Panc1 (cell line): ENCODE measurements around the gene TGFB2. TPM values are rescaled to one million over a fixed set of nuclear protein-coding genes. Genes with fewer than 3 reads are reported as not detected.

Experiments used
- ATAC-seq: fragments of 200-7000 bp; cut with Tn5 transposase; 2 replicates; pipeline ENCODE4 v1.9.1; 2020; ENCODE audit warnings: mild to moderate bottlenecking, moderate library complexity
- BruUV-seq: library from RNA; stranded (reverse); fragments of 400-500 nt; replicated peaks from 2 replicates; lab custom pipeline; 2021; lab: Mats Ljungman, UMichigan
- CTCF ChIA-PET: fragments of 300-600 bp; sonication (Branson Sonifier 250); formaldehyde crosslinking; loops from one replicate; lab custom pipeline; 2022; ENCODE audit warnings: antibody characterized with exemption; lab: Charles Lee
- POLR2A ChIA-PET: fragments of 300-600 bp; sonication (Branson Sonifier 250); formaldehyde crosslinking; loops from one replicate; lab custom pipeline; 2022; ENCODE audit warnings: antibody characterized with exemption; lab: Charles Lee
- DNase-seq: peaks from one replicate; pipeline ENCODE4 v3.0.0-alpha.2; 2010; ENCODE audit warnings: low read depth, low spot score
- H3K27ac ChIP-seq: 2 replicates; pipeline ENCODE4 v1.5.1; 2011; ENCODE audit warnings: mild to moderate bottlenecking, low read length, inconsistent platforms
- H3K27me3 ChIP-seq: fragments of 200-500 bp; sonication (Bioruptor generic); 2 replicates; pipeline ENCODE4 v1.6.0; 2014; ENCODE audit warnings: low read length, inconsistent platforms; ENCODE audit not compliant: control insufficient read depth, insufficient read depth
- H3K36me3 ChIP-seq: fragments of 200-500 bp; sonication (Bioruptor generic); 2 replicates; pipeline ENCODE4 v1.5.1; 2014; ENCODE audit warnings: inconsistent platforms, mild to moderate bottlenecking, low read length, moderate library complexity; ENCODE audit not compliant: control insufficient read depth, insufficient read depth
- H3K4me1 ChIP-seq: 2 replicates; pipeline ENCODE4 v1.5.1; 2011; ENCODE audit warnings: inconsistent platforms, mild to moderate bottlenecking, low read length, moderate library complexity; ENCODE audit not compliant: control insufficient read depth, insufficient read depth
- H3K4me3 ChIP-seq, 2 experiments: 2 replicates each; pipeline ENCODE4 v1.5.1; 2011 to 2012; ENCODE audit warnings: low read depth in 2 of 2, low read length in 2 of 2, mild to moderate bottlenecking in 2 of 2, inconsistent platforms in 1 of 2, moderate library complexity in 1 of 2
- H3K9me3 ChIP-seq: fragments of 200-500 bp; sonication (Bioruptor generic); 2 replicates; pipeline ENCODE4 v1.5.1; 2014; ENCODE audit warnings: low read depth, mild to moderate bottlenecking, inconsistent platforms, low read length, moderate library complexity; ENCODE audit not compliant: control insufficient read depth, insufficient read depth
- POLR2AphosphoS5 ChIP-seq: IDR thresholded peaks from 2 replicates; pipeline ENCODE4 v1.6.1; 2012; ENCODE audit warnings: mild to moderate bottlenecking, low read depth, low read length, moderate library complexity
- SIN3A ChIP-seq: IDR thresholded peaks from 2 replicates; pipeline ENCODE4 v1.6.1; 2012; ENCODE audit warnings: low read depth, mild to moderate bottlenecking, low read length, moderate library complexity, borderline replicate concordance; ENCODE audit not compliant: insufficient read depth
- TCF7L2 ChIP-seq: IDR thresholded peaks from 2 replicates; pipeline ENCODE4 v1.6.1; 2011; ENCODE audit warnings: mild to moderate bottlenecking, low read depth, low read length, inconsistent platforms
- in situ Hi-C: cut with HindIII; loops from 2 replicates; pipeline ENCODE4 v1.10.0; 2016; ENCODE audit warnings: low sequenced_read_pairs, low pct_unique_long_range_greater_than_20kb
- intact Hi-C: fragments of 100-400 bp; cut with micrococcal nuclease; formaldehyde crosslinking; loops from one replicate; pipeline ENCODE4 v1.10.0; 2022; ENCODE audit not compliant: unreplicated experiment
- total RNA-seq: library from RNA; stranded (reverse); gene quantifications from one replicate; pipeline ENCODE4 v1.2.1, GENCODE V29; 2021; ENCODE audit not compliant: unreplicated experiment
- TF ChIP-seq, protein P1 (sequence below): fragments of 450-650 bp; IDR thresholded peaks from 2 replicates; pipeline ENCODE4 v1.5.1; 2017; ENCODE audit warnings: mild to moderate bottlenecking
- TF ChIP-seq, protein P2 (sequence below), 2 experiments: IDR thresholded peaks; 2 replicates each; pipeline ENCODE4 v1.6.1; 2011 to 2012; ENCODE audit warnings: low read depth in 2 of 2, control low read depth in 1 of 2, low read length in 1 of 2, mild to moderate bottlenecking in 1 of 2, moderate library complexity in 1 of 2; ENCODE audit not compliant: insufficient read depth in 1 of 2

TGFB2 gene
- total RNA-seq, 1 experiment from 2014 or later, result 58.9 TPM

DNA sequence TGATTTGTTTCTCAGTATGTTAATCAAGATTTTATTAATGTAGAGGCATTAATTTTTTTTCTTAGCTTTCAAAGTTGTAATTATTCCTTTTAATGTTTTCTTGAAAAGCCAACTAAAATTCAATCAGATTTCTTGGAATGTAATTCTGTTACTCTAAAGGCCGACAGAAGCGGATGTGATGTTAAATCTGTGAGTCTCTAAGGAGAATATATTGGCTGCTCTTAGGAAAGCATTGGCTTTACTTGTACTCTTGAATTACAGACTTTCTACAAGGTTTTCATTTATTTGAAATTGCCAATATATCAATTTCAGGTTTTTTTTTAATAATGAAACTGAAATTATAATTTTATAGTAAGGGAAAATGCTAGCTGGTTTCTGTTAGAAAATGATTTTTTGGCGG is 30.8 kb upstream of the TGFB2 start:
- Histone ChIP-seq H3K4me1 (0 out of 2 replicates have a peak, but pooled peaks cover 2% of the 10 kb centered on the region), H3K9me3 (no peaks in the 10 kb centered on the region), H3K36me3 (no peaks in the 10 kb centered on the region; the same call in 1 of the 2 replicates), H3K27ac (no peak overlapping the region), H3K27me3 (no peaks in the 10 kb centered on the region), H3K4me3 (no peak overlapping the region)
- intact Hi-C loops, result no loop called here
- TF ChIP-seq, protein P1, sequence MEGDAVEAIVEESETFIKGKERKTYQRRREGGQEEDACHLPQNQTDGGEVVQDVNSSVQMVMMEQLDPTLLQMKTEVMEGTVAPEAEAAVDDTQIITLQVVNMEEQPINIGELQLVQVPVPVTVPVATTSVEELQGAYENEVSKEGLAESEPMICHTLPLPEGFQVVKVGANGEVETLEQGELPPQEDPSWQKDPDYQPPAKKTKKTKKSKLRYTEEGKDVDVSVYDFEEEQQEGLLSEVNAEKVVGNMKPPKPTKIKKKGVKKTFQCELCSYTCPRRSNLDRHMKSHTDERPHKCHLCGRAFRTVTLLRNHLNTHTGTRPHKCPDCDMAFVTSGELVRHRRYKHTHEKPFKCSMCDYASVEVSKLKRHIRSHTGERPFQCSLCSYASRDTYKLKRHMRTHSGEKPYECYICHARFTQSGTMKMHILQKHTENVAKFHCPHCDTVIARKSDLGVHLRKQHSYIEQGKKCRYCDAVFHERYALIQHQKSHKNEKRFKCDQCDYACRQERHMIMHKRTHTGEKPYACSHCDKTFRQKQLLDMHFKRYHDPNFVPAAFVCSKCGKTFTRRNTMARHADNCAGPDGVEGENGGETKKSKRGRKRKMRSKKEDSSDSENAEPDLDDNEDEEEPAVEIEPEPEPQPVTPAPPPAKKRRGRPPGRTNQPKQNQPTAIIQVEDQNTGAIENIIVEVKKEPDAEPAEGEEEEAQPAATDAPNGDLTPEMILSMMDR, result no peak
- TF ChIP-seq TCF7L2, result no peak
- no peak for TF ChIP-seq SIN3A
- TF ChIP-seq POLR2AphosphoS5, result no peak
- TF ChIP-seq, protein P2, sequence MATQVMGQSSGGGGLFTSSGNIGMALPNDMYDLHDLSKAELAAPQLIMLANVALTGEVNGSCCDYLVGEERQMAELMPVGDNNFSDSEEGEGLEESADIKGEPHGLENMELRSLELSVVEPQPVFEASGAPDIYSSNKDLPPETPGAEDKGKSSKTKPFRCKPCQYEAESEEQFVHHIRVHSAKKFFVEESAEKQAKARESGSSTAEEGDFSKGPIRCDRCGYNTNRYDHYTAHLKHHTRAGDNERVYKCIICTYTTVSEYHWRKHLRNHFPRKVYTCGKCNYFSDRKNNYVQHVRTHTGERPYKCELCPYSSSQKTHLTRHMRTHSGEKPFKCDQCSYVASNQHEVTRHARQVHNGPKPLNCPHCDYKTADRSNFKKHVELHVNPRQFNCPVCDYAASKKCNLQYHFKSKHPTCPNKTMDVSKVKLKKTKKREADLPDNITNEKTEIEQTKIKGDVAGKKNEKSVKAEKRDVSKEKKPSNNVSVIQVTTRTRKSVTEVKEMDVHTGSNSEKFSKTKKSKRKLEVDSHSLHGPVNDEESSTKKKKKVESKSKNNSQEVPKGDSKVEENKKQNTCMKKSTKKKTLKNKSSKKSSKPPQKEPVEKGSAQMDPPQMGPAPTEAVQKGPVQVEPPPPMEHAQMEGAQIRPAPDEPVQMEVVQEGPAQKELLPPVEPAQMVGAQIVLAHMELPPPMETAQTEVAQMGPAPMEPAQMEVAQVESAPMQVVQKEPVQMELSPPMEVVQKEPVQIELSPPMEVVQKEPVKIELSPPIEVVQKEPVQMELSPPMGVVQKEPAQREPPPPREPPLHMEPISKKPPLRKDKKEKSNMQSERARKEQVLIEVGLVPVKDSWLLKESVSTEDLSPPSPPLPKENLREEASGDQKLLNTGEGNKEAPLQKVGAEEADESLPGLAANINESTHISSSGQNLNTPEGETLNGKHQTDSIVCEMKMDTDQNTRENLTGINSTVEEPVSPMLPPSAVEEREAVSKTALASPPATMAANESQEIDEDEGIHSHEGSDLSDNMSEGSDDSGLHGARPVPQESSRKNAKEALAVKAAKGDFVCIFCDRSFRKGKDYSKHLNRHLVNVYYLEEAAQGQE (IDR thresholded peaks at IDR 0.05; ENCODE audit: insufficient read depth in 1 of 2, low read depth in 2 of 2, low read length in 1 of 2), result no peak
- ATAC-seq (no peak), DNase-seq (no peak)
- ChIA-PET CTCF (no interaction called here), POLR2A (no interaction called here)
- BruUV-seq, result no TSS peak
- in situ Hi-C loops, result no loop called here

DNA sequence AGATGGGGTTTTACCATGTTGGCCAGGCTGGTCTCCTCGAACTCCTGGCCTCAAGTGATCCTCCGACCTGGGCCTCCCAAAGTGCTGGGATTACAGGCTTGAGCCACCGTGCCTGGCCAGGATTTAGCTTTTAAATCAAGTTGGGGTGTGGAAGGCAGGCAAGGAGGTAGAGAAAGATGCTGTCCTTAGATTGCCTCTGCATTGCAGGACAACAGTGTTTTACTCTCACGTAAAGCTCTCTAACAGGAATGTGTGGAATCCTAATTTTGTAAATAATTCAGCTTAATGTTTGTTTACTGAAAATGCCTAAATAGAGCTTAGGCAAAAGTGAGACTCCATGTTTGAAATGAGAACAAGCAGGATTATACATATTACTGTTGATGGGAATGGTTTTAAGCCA is 29.5 kb upstream of the TGFB2 start:
- DNase-seq (no peak), ATAC-seq (no peak)
- no peaks in the 10 kb centered on the region for H3K27me3 ChIP-seq
- no peak overlapping the region for H3K4me3 ChIP-seq
- ChIA-PET CTCF (no interaction called here), POLR2A (no interaction called here)
- 0 out of 2 replicates have a peak, but pooled peaks cover 2% of the 10 kb centered on the region for H3K4me1 ChIP-seq
- in situ Hi-C loops (no loop called here), intact Hi-C loops (no loop called here)
- no peak overlapping the region for H3K27ac ChIP-seq
- BruUV-seq, result no TSS peak
- peaks cover 3% of the 10 kb centered on the region for H3K36me3 ChIP-seq
- TF ChIP-seq, protein P2 (IDR thresholded peaks at IDR 0.05; ENCODE audit: insufficient read depth in 1 of 2, low read depth in 2 of 2, low read length in 1 of 2), result no peak
- no peak for TF ChIP-seq POLR2AphosphoS5
- TF ChIP-seq, protein P1, result no peak
- no peak for TF ChIP-seq SIN3A
- no peak for TF ChIP-seq TCF7L2
- no peaks in the 10 kb centered on the region for H3K9me3 ChIP-seq
